HUES48 (cell line): ENCODE measurements around the gene LRP2BP.

Source experiments
- H3K27ac ChIP-seq: one replicate; pipeline ENCODE4 v1.7.0; 2013; ENCODE audit warnings: low read depth, low read length, inconsistent platforms
- H3K27me3 ChIP-seq: 2 replicates; pipeline ENCODE4 v1.6.1; 2013; ENCODE audit warnings: mild to moderate bottlenecking, low read length; ENCODE audit not compliant: control insufficient read depth, insufficient read depth
- H3K36me3 ChIP-seq: 2 replicates; pipeline ENCODE4 v1.6.1; 2013; ENCODE audit warnings: low read length; ENCODE audit not compliant: control insufficient read depth, insufficient read depth
- H3K4me1 ChIP-seq: 2 replicates; pipeline ENCODE4 v1.6.1; 2013; ENCODE audit warnings: mild to moderate bottlenecking, low read length; ENCODE audit not compliant: control insufficient read depth, insufficient read depth
- H3K4me3 ChIP-seq: 2 replicates; pipeline ENCODE4 v1.5.1; 2013; ENCODE audit warnings: mild to moderate bottlenecking, low read depth, low read length
- H3K9ac ChIP-seq: 2 replicates; pipeline ENCODE4 v1.6.1; 2013; ENCODE audit warnings: mild to moderate bottlenecking, low read depth, low read length, moderate library complexity
- H3K9me3 ChIP-seq: 2 replicates; pipeline ENCODE4 v1.6.1; 2013; ENCODE audit warnings: low read length; ENCODE audit not compliant: control insufficient read depth, insufficient read depth

The LRP2BP gene

GRCh38 chr4:185359767-185360446 is 35.8 kb downstream of the LRP2BP start:
- Histone ChIP-seq H3K4me3 (no peak overlapping the region), H3K9me3 (no peaks in the 10 kb centered on the region), H3K36me3 (peaks cover 14% of the 10 kb centered on the region), H3K4me1 (peaks cover 7% of the 10 kb centered on the region; the same call in 1 of the 2 replicates), H3K27ac (no peak overlapping the region), H3K27me3 (no peaks in the 10 kb centered on the region), H3K9ac (no peak overlapping the region)

GRCh38 chr4:185358959-185359358 is 36.8 kb downstream of the LRP2BP start:
- no peak overlapping the region for H3K9ac ChIP-seq
- peaks cover 7% of the 10 kb centered on the region; the same call in 1 of the 2 replicates for H3K4me1 ChIP-seq
- H3K9me3 ChIP-seq, result no peaks in the 10 kb centered on the region
- H3K27ac ChIP-seq, result no peak overlapping the region
- H3K4me3 ChIP-seq, result no peak overlapping the region
- peaks cover 19% of the 10 kb centered on the region for H3K36me3 ChIP-seq
- no peaks in the 10 kb centered on the region for H3K27me3 ChIP-seq

- Histone ChIP-seq H3K9ac (no peak overlapping the region), H3K27ac (no peak overlapping the region), H3K36me3 (peaks cover 19% of the 10 kb centered on the region), H3K27me3 (no peaks in the 10 kb centered on the region), H3K9me3 (no peaks in the 10 kb centered on the region), H3K4me1 (peaks cover 7% of the 10 kb centered on the region; the same call in 1 of the 2 replicates), H3K4me3 (no peak overlapping the region)
Measured at GRCh38 chr4:185358514-185358913, 37.2 kb downstream of the LRP2BP start.

GRCh38 chr4:185357733-185358440 is 37.8 kb downstream of the LRP2BP start:
- Histone ChIP-seq H3K9ac (no peak overlapping the region), H3K27ac (no peak overlapping the region), H3K36me3 (peaks cover 19% of the 10 kb centered on the region)

DNA sequence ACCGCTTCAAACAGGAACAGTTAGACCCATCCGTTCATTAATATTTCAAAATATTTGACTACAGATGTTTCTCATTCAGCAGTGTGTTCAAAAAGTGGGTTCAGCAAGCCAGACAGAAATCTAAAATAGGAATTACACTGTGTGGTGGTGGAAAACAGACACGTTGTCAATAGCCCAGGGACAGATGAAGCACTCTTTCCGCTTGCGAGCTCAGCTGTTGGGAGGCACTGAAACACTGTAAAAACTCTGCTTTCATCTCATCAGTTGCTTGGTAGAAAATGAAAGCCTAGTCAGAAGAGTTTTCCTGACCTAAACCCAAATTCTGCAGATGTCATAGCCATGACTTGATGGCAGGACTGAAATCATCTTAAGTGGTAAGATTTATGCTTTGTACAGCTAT is 38.5 kb downstream of the LRP2BP start:
- H3K27me3 ChIP-seq, result no peaks in the 10 kb centered on the region
- no peaks in the 10 kb centered on the region for H3K9me3 ChIP-seq
- H3K27ac ChIP-seq, result no peak overlapping the region
- no peak overlapping the region for H3K9ac ChIP-seq
- H3K4me3 ChIP-seq, result no peak overlapping the region
- H3K4me1 ChIP-seq, result peaks cover 4% of the 10 kb centered on the region; the same call in 1 of the 2 replicates
- H3K36me3 ChIP-seq, result peaks cover 19% of the 10 kb centered on the region

More at GRCh38 chr4:185357733-185358440, 37.8 kb downstream of the LRP2BP start:
- no peaks in the 10 kb centered on the region for H3K27me3 ChIP-seq
- no peaks in the 10 kb centered on the region for H3K9me3 ChIP-seq
- peaks cover 4% of the 10 kb centered on the region; the same call in 1 of the 2 replicates for H3K4me1 ChIP-seq
- no peak overlapping the region for H3K4me3 ChIP-seq

GRCh38 chr4:185352741-185353140 is 43.0 kb downstream of the LRP2BP start:
- no peak overlapping the region for H3K4me3 ChIP-seq
- H3K36me3 ChIP-seq, result peaks cover 5% of the 10 kb centered on the region; the same call in 1 of the 2 replicates
- H3K27me3 ChIP-seq, result no peaks in the 10 kb centered on the region
- no peaks in the 10 kb centered on the region for H3K9me3 ChIP-seq
- H3K4me1 ChIP-seq, result no peaks in the 10 kb centered on the region
- no peak overlapping the region for H3K9ac ChIP-seq
- no peak overlapping the region for H3K27ac ChIP-seq

- Histone ChIP-seq H3K27ac (no peak overlapping the region), H3K4me3 (no peak overlapping the region), H3K9ac (no peak overlapping the region), H3K36me3 (peaks cover 5% of the 10 kb centered on the region; the same call in 1 of the 2 replicates), H3K4me1 (no peaks in the 10 kb centered on the region), H3K9me3 (no peaks in the 10 kb centered on the region), H3K27me3 (no peaks in the 10 kb centered on the region)
Measured at GRCh38 chr4:185352202-185352601, 43.5 kb downstream of the LRP2BP start.

GRCh38 chr4:185351691-185352090 is 44.0 kb downstream of the LRP2BP start:
- H3K36me3 ChIP-seq, result peaks cover 10% of the 10 kb centered on the region
- H3K4me1 ChIP-seq, result no peaks in the 10 kb centered on the region
- no peak overlapping the region for H3K4me3 ChIP-seq
- no peak overlapping the region for H3K9ac ChIP-seq
- H3K9me3 ChIP-seq, result no peaks in the 10 kb centered on the region
- H3K27ac ChIP-seq, result no peak overlapping the region
- no peaks in the 10 kb centered on the region for H3K27me3 ChIP-seq

GRCh38 chr4:185346975-185347601 is 48.6 kb downstream of the LRP2BP start:
- H3K4me1 ChIP-seq, result no peaks in the 10 kb centered on the region
- no peak overlapping the region for H3K4me3 ChIP-seq
- no peaks in the 10 kb centered on the region for H3K9me3 ChIP-seq
- H3K27ac ChIP-seq, result no peak overlapping the region
- H3K36me3 ChIP-seq, result peaks cover 16% of the 10 kb centered on the region
- no peaks in the 10 kb centered on the region for H3K27me3 ChIP-seq
- no peak overlapping the region for H3K9ac ChIP-seq

GRCh38 chr4:185344743-185345538 is 50.8 kb downstream of the LRP2BP start:
- Histone ChIP-seq H3K9me3 (no peaks in the 10 kb centered on the region), H3K4me3 (no peak overlapping the region), H3K36me3 (peaks cover 21% of the 10 kb centered on the region), H3K4me1 (no peaks in the 10 kb centered on the region), H3K27me3 (no peaks in the 10 kb centered on the region), H3K27ac (no peak overlapping the region), H3K9ac (no peak overlapping the region)
